GM12865 (cell line): Measurements from ENCODE around the gene SH3BP1.
A peak's percentile ranks its signal among the peaks of the same experiment; 100 is the strongest.

Experiments used
- DNase-seq: peaks from one replicate; pipeline ENCODE4 v3.0.0; 2010; ENCODE audit warnings: low read depth
- H3K4me3 ChIP-seq: 2 replicates; pipeline ENCODE4 v1.5.1; 2011; ENCODE audit warnings: mild to moderate bottlenecking, low read depth, low read length, control low read depth
- CTCF ChIP-seq: IDR thresholded peaks from 2 replicates; pipeline ENCODE4 v1.5.1; 2011; ENCODE audit warnings: low read length, control low read depth, low read depth, inconsistent platforms; ENCODE audit not compliant: insufficient read depth; ENCODE audit errors: missing control alignments

The SH3BP1 gene

GRCh38 chr22:37617431-37617830, 22.0 kb upstream of the SH3BP1 start:
- no peak for DNase-seq
- TF ChIP-seq CTCF, result no peak
- H3K4me3 ChIP-seq, result no peak overlapping the region

- no peak overlapping the region for H3K4me3 ChIP-seq
- DNase-seq, result no peak
- no peak for TF ChIP-seq CTCF
These were observed 21.3 kb upstream of the SH3BP1 start for GRCh38 chr22:37618072-37618656.

GRCh38 chr22:37618674-37619073, 20.8 kb upstream of the SH3BP1 start:
- H3K4me3 ChIP-seq, result no peak overlapping the region
- no peak for TF ChIP-seq CTCF
- no peak for DNase-seq

- no peak for DNase-seq
- TF ChIP-seq CTCF, result no peak
- H3K4me3 ChIP-seq, result no peak overlapping the region
These were observed 19.5 kb upstream of the SH3BP1 start for GRCh38 chr22:37619991-37620390.

GRCh38 chr22:37621352-37621860, 18.1 kb upstream of the SH3BP1 start:
- TF ChIP-seq CTCF, result no peak
- no peak overlapping the region for H3K4me3 ChIP-seq
- no peak for DNase-seq

GRCh38 chr22:37623075-37624016, 16.1 kb upstream of the SH3BP1 start:
- no peak overlapping the region for H3K4me3 ChIP-seq
- peak; percentile 70 for DNase-seq
- TF ChIP-seq CTCF, result peak; percentile 88
